ENCODE measurements around the gene ELF4.
A peak's percentile ranks its signal among the peaks of the same experiment; 100 is the strongest.

Gene ELF4

GRCh38 chrX:130027569-130027968 is 82.7 kb downstream of the ELF4 start:
- POLR2A ChIA-PET, result interaction anchor here (0.6 to 2.1 kb wide), 2 partner anchors 46 to 102 kb away, joined by 3 to 7 read pairs; no protein-coding TSS in a partner anchor
- CTCF ChIA-PET, result interaction anchor here (0.6 to 3.2 kb wide), 23 partner anchors 10 to 880 kb away, joined by 3 to 40 read pairs (median 5); no protein-coding TSS in a partner anchor

GRCh38 chrX:130025256-130025655 is 85.0 kb downstream of the ELF4 start:
- Histone ChIP-seq H3K4me1 (ENCODE audit: control insufficient read depth, insufficient read depth, low read length) (no peaks in the 10 kb centered on the region), H3K4me3 (ENCODE audit: low read depth, low read length) (no peak overlapping the region), H3K9me3 (ENCODE audit: control insufficient read depth, insufficient read depth, low read depth, low read length) (no peaks in the 10 kb centered on the region), H3K36me3 (ENCODE audit: control insufficient read depth in 2 of 2, insufficient read depth in 1 of 2, low read length in 2 of 2) (peaks cover 23 to 94% of the 10 kb centered on the region in 2 experiments), H3K27ac (ENCODE audit: extremely low read depth, low read depth, low read length) (no peak overlapping the region)
- POLR2A ChIA-PET, result no interaction called here
- no peak for TF ChIP-seq ZNF670 (tag by site-specific recombination; IDR thresholded peaks at IDR 0.05; ENCODE audit: low read depth)
- no peak for TF ChIP-seq ZNF280C (tag by site-specific recombination; IDR thresholded peaks at IDR 0.05)
- no peak for TF ChIP-seq ZNF169 (tag by site-specific recombination; IDR thresholded peaks at IDR 0.05)
- no peak for TF ChIP-seq ZFP37 (tag by site-specific recombination; IDR thresholded peaks at IDR 0.05)
- TF ChIP-seq TCF7L2 (IDR thresholded peaks at IDR 0.05; ENCODE audit: borderline replicate concordance, low read depth, low read length), result no peak
- CTCF ChIA-PET, result interaction anchor here (1.0 to 2.0 kb wide), 3 partner anchors 13 to 421 kb away, joined by 3 to 18 read pairs (median 3); no protein-coding TSS in a partner anchor

More at GRCh38 chrX:130027569-130027968, 82.7 kb downstream of the ELF4 start:
- Histone ChIP-seq H3K27ac (ENCODE audit: extremely low read depth, low read depth, low read length) (no peak overlapping the region), H3K4me3 (ENCODE audit: low read depth, low read length) (no peak overlapping the region), H3K36me3 (ENCODE audit: control insufficient read depth in 2 of 2, insufficient read depth in 1 of 2, low read length in 2 of 2) (peaks cover 15 to 97% of the 10 kb centered on the region in 2 experiments), H3K9me3 (ENCODE audit: control insufficient read depth, insufficient read depth, low read depth, low read length) (no peaks in the 10 kb centered on the region), H3K4me1 (ENCODE audit: control insufficient read depth, insufficient read depth, low read length) (no peaks in the 10 kb centered on the region)
- no peak for TF ChIP-seq ZXDB (tag by site-specific recombination; IDR thresholded peaks at IDR 0.05)
- no peak for TF ChIP-seq ZNF280D (tag by site-specific recombination; IDR thresholded peaks at IDR 0.05)

- H3K27ac ChIP-seq (ENCODE audit: extremely low read depth, low read depth, low read length), result no peak overlapping the region
- H3K36me3 ChIP-seq (ENCODE audit: control insufficient read depth in 2 of 2, insufficient read depth in 1 of 2, low read length in 2 of 2), result peaks cover 20 to 90% of the 10 kb centered on the region in 2 experiments
- no peak overlapping the region for H3K4me3 ChIP-seq (ENCODE audit: low read depth, low read length)
- ChIA-PET CTCF (interaction anchor here (0.6 to 1.0 kb wide), 6 partner anchors 10 to 905 kb away, joined by 3 read pairs; no protein-coding TSS in a partner anchor), POLR2A (interaction anchor here (1.4 kb wide), 1 partner anchor 118 kb away, joined by 3 read pairs; the partner anchor contains the start of gene UTP14A)
- no peaks in the 10 kb centered on the region for H3K9me3 ChIP-seq (ENCODE audit: control insufficient read depth, insufficient read depth, low read depth, low read length)
- H3K4me1 ChIP-seq (ENCODE audit: control insufficient read depth, insufficient read depth, low read length), result no peaks in the 10 kb centered on the region
- TF ChIP-seq BCL11A (tag by site-specific recombination; IDR thresholded peaks at IDR 0.05; ENCODE audit: low read depth) (no peak), KLF9 (tag by site-specific recombination; IDR thresholded peaks at IDR 0.05; ENCODE audit: low read depth) (peak; percentile 88), SCRT1 (tag by site-specific recombination; IDR thresholded peaks at IDR 0.05; ENCODE audit: borderline replicate concordance) (no peak), KLF1 (tag by site-specific recombination; IDR thresholded peaks at IDR 0.05) (peak; percentile 84), PRDM10 (tag by site-specific recombination; IDR thresholded peaks at IDR 0.05) (peak; percentile 68), SP2 (tag by site-specific recombination; IDR thresholded peaks at IDR 0.05) (peak; percentile 45), ZNF341 (tag by site-specific recombination; IDR thresholded peaks at IDR 0.05; ENCODE audit: low read depth) (peak; percentile 87)
Observed at GRCh38 chrX:130024127-130024526, 86.2 kb downstream of the ELF4 start.
